Activated T-helper 1 cell treated with anti-CD3 and anti-CD28 coated beads, Interleukin-2, amount 50 U/mL, for 16 hours (primary cell): ENCODE results near the gene SLC1A4.
"Not testable (repeated sequence)": the region's sequence is repeated elsewhere in the genome, so short reads cannot be mapped to it uniquely, and the experiment has no call there.

Source experiments
- DNase-seq, 2 donors: peaks; one replicate each; pipeline ENCODE4 v3.0.0-alpha.2; 2020; ENCODE audit warnings: low read depth in 1 of 2, low spot score in 1 of 2

The SLC1A4 gene

GRCh38 chr2:64989126-64989981 lies at the start of gene SLC1A4:
SLC1A4 (plus strand) TSS chr2:64989399; CDS start chr2:64989644, 245 bp downstream.
- DNase-seq: peak; percentile 55 to 78

GRCh38 chr2:64941143-64941542 lies 48.1 kb upstream of the SLC1A4 start:
- DNase-seq: no peak

GRCh38 chr2:64941801-64942200 lies 47.4 kb upstream of the SLC1A4 start:
- no peak for DNase-seq

GRCh38 chr2:64942693-64943092 lies 46.5 kb upstream of the SLC1A4 start:
- DNase-seq: no peak

- no peak for DNase-seq
Measured at GRCh38 chr2:64943387-64944150, 45.6 kb upstream of the SLC1A4 start.

- DNase-seq: no peak
Measured at GRCh38 chr2:64944484-64944883, 44.7 kb upstream of the SLC1A4 start.

- peak; percentile 22 to 25 for DNase-seq
Measured at GRCh38 chr2:64945973-64946768, 43.0 kb upstream of the SLC1A4 start.

- DNase-seq: no peak
Measured at GRCh38 chr2:64946769-64947247, 42.4 kb upstream of the SLC1A4 start.

GRCh38 chr2:64947885-64948284 lies 41.3 kb upstream of the SLC1A4 start:
- DNase-seq: no peak

GRCh38 chr2:64950226-64951160 lies 38.7 kb upstream of the SLC1A4 start:
- no peak for DNase-seq

GRCh38 chr2:64951306-64951953 lies 37.8 kb upstream of the SLC1A4 start:
- no peak for DNase-seq

- no peak for DNase-seq
Measured at GRCh38 chr2:64952096-64952495, 37.1 kb upstream of the SLC1A4 start.

- no peak for DNase-seq
Measured at GRCh38 chr2:64952511-64953482, 36.4 kb upstream of the SLC1A4 start.

- no peak for DNase-seq
Measured at GRCh38 chr2:64955467-64955866, 33.7 kb upstream of the SLC1A4 start.

GRCh38 chr2:64957109-64957903 lies 31.9 kb upstream of the SLC1A4 start:
- DNase-seq: no peak

GRCh38 chr2:64958556-64958955 lies 30.6 kb upstream of the SLC1A4 start:
- DNase-seq: no peak

GRCh38 chr2:64960819-64961218 lies 28.4 kb upstream of the SLC1A4 start:
- no peak for DNase-seq

GRCh38 chr2:64963138-64963537 lies 26.1 kb upstream of the SLC1A4 start:
- DNase-seq: not testable (repeated sequence)
